WTC11 (cell line): ENCODE measurements around the gene GABRB3. TPM values are rescaled to one million over a fixed set of nuclear protein-coding genes. Genes with fewer than 3 reads are reported as not detected.

ENCODE experiments used
- ATAC-seq: fragments of 200-7000 bp; cut with Tn5 transposase; 2 replicates; pipeline ENCODE4 v1.10.0; 2021; ENCODE audit warnings: mild to moderate bottlenecking, moderate library complexity
- CTCF ChIA-PET: fragments of 300-600 bp; sonication (Branson Sonifier 250); formaldehyde crosslinking; loops from one replicate; lab custom pipeline; 2021; ENCODE audit warnings: antibody characterized with exemption; lab: Charles Lee
- POLR2A ChIA-PET: fragments of 350-600 bp; sonication (Branson Sonifier 250); formaldehyde crosslinking; loops from one replicate; lab custom pipeline; 2021; ENCODE audit warnings: antibody characterized with exemption; lab: Charles Lee
- DNase-seq: peaks from one replicate; pipeline ENCODE4 v3.0.0; 2021; ENCODE audit warnings: low spot score
- H3K27ac Mint-ChIP-seq: 2 replicates; pipeline ENCODE4 v1.8.0; 2021; ENCODE audit warnings: mixed read lengths
- H3K27me3 Mint-ChIP-seq: 2 replicates; pipeline ENCODE4 v1.8.0; 2021; ENCODE audit warnings: low read depth, mild to moderate bottlenecking, moderate library complexity, mixed read lengths
- H3K36me3 Mint-ChIP-seq: 2 replicates; pipeline ENCODE4 v1.8.0; 2021; ENCODE audit warnings: mixed read lengths
- H3K4me1 Mint-ChIP-seq: 2 replicates; pipeline ENCODE4 v1.8.0; 2022; ENCODE audit warnings: mixed read lengths
- H3K4me3 Mint-ChIP-seq: 2 replicates; pipeline ENCODE4 v1.8.0; 2021; ENCODE audit warnings: mild to moderate bottlenecking, moderate library complexity, mixed read lengths
- H3K9me3 Mint-ChIP-seq: 2 replicates; pipeline ENCODE4 v1.8.0; 2021; ENCODE audit warnings: mixed read lengths
- CBFB ChIP-seq: sonication (generic); formaldehyde crosslinking; IDR thresholded peaks from 2 replicates; pipeline ENCODE4 v1.8.1; 2022; ENCODE audit warnings: mild to moderate bottlenecking, low read depth, missing genetic modification reagents
- ELF4 ChIP-seq: sonication (generic); formaldehyde crosslinking; IDR thresholded peaks from 2 replicates; pipeline ENCODE4 v1.8.1; 2022; ENCODE audit warnings: low read depth, mild to moderate bottlenecking, moderate library complexity, missing genetic modification reagents
- FOXK1 ChIP-seq: sonication (generic); formaldehyde crosslinking; IDR thresholded peaks from 2 replicates; pipeline ENCODE4 v1.8.0; 2022; ENCODE audit warnings: mild to moderate bottlenecking, moderate library complexity, missing genetic modification reagents
- FOXP4 ChIP-seq: sonication (generic); formaldehyde crosslinking; IDR thresholded peaks from 2 replicates; pipeline ENCODE4 v1.8.0; 2022; ENCODE audit warnings: mild to moderate bottlenecking, missing genetic modification reagents
- JAZF1 ChIP-seq: fragments of 250-450 bp; sonication (Bioruptor Pico); IDR thresholded peaks from 2 replicates; pipeline ENCODE4 v1.9.0; 2021; ENCODE audit warnings: moderate library complexity, mild to moderate bottlenecking, inconsistent platforms
- JUN ChIP-seq: sonication (generic); formaldehyde crosslinking; IDR thresholded peaks from 2 replicates; pipeline ENCODE4 v1.8.0; 2023; ENCODE audit warnings: mild to moderate bottlenecking, missing genetic modification reagents
- MAX ChIP-seq: sonication (generic); formaldehyde crosslinking; IDR thresholded peaks from 2 replicates; pipeline ENCODE4 v1.8.0; 2022; ENCODE audit warnings: mild to moderate bottlenecking, missing genetic modification reagents
- NFATC4 ChIP-seq: fragments of 250-450 bp; sonication (Bioruptor Pico); IDR thresholded peaks from 2 replicates; pipeline ENCODE4 v1.9.0; 2021; ENCODE audit warnings: mild to moderate bottlenecking
- NFYB ChIP-seq: sonication (generic); formaldehyde crosslinking; conservative IDR thresholded peaks from 2 replicates; pipeline ENCODE4 v1.8.0; 2022; ENCODE audit warnings: low read depth, missing genetic modification reagents
- ZNF121 ChIP-seq: sonication (generic); formaldehyde crosslinking; IDR thresholded peaks from 2 replicates; pipeline ENCODE4 v1.8.0; 2023; ENCODE audit warnings: missing genetic modification reagents
- ZNF281 ChIP-seq: sonication (generic); formaldehyde crosslinking; IDR thresholded peaks from 2 replicates; pipeline ENCODE4 v1.8.0; 2023; ENCODE audit warnings: mild to moderate bottlenecking, missing genetic modification reagents
- ZNF423 ChIP-seq: fragments of 250-450 bp; sonication (Bioruptor Pico); IDR thresholded peaks from 2 replicates; pipeline ENCODE4 v2.1.2; 2022; ENCODE audit warnings: mild to moderate bottlenecking, moderate library complexity
- ZNF671 ChIP-seq: fragments of 250-450 bp; sonication (Bioruptor Pico); IDR thresholded peaks from 2 replicates; pipeline ENCODE4 v1.8.0; 2021; ENCODE audit warnings: mild to moderate bottlenecking
- total RNA-seq: library from RNA; stranded (reverse); gene quantifications from 3 replicates; pipeline ENCODE4 v1.2.3, GENCODE V29; 2021
- TF ChIP-seq, protein P1 (sequence below): sonication (generic); formaldehyde crosslinking; IDR thresholded peaks from 2 replicates; pipeline ENCODE4 v1.8.0; 2022; ENCODE audit warnings: missing genetic modification reagents
- TF ChIP-seq, protein P2 (sequence below): sonication (generic); formaldehyde crosslinking; IDR thresholded peaks from 2 replicates; pipeline ENCODE4 v1.8.0; 2022; ENCODE audit warnings: mild to moderate bottlenecking, missing genetic modification reagents
- TF ChIP-seq, protein P3 (sequence below): fragments of 250-450 bp; sonication (Bioruptor Pico); IDR thresholded peaks from 2 replicates; pipeline ENCODE4 v1.9.0; 2021; ENCODE audit warnings: mild to moderate bottlenecking

GABRB3 gene
- total RNA-seq, 1 experiment from 2014 or later = 203 TPM

DNA sequence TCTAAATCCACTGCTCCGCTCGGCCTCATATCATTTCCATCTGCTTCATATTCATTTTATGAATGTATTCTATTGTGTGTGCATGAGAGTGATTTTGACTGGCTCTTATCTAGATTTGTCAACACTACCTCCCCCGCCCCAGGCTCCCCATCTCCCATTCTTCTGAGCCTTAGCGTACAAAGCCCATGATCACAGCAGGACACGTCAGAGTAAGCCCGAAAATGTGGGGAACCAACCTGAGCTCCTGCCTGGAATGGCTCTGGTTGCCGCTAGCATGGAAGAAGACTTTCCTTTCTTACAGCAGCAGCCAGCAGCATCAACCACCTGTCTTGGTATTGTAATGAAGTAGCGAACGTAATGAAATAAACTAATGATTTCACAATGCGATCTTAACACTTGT, 61.4 kb downstream of the GABRB3 start:
- peaks cover 82% of the 10 kb centered on the region for H3K4me1 Mint-ChIP-seq
- ChIA-PET POLR2A (no interaction called here), CTCF (interaction anchor here (0.9 to 2.2 kb wide), 4 partner anchors 10 to 153 kb away, joined by 3 to 8 read pairs (median 6); no protein-coding TSS in a partner anchor)
- TF ChIP-seq, protein P1, sequence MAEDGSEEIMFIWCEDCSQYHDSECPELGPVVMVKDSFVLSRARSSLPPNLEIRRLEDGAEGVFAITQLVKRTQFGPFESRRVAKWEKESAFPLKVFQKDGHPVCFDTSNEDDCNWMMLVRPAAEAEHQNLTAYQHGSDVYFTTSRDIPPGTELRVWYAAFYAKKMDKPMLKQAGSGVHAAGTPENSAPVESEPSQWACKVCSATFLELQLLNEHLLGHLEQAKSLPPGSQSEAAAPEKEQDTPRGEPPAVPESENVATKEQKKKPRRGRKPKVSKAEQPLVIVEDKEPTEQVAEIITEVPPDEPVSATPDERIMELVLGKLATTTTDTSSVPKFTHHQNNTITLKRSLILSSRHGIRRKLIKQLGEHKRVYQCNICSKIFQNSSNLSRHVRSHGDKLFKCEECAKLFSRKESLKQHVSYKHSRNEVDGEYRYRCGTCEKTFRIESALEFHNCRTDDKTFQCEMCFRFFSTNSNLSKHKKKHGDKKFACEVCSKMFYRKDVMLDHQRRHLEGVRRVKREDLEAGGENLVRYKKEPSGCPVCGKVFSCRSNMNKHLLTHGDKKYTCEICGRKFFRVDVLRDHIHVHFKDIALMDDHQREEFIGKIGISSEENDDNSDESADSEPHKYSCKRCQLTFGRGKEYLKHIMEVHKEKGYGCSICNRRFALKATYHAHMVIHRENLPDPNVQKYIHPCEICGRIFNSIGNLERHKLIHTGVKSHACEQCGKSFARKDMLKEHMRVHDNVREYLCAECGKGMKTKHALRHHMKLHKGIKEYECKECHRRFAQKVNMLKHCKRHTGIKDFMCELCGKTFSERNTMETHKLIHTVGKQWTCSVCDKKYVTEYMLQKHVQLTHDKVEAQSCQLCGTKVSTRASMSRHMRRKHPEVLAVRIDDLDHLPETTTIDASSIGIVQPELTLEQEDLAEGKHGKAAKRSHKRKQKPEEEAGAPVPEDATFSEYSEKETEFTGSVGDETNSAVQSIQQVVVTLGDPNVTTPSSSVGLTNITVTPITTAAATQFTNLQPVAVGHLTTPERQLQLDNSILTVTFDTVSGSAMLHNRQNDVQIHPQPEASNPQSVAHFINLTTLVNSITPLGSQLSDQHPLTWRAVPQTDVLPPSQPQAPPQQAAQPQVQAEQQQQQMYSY (CRISPR knock-in tag) = peak; percentile 96
- TF ChIP-seq ZNF281 = no peak
- H3K4me3 Mint-ChIP-seq = no peak overlapping the region
- H3K27me3 Mint-ChIP-seq = no peaks in the 10 kb centered on the region
- ATAC-seq = peak; percentile 30; the same call in 1 of the 2 replicates
- no peak for DNase-seq
- H3K36me3 Mint-ChIP-seq = peaks cover 5% of the 10 kb centered on the region
- peak overlapping the region; percentile 89 for H3K27ac Mint-ChIP-seq
- 0 out of 2 replicates have a peak, but pooled peaks cover 3% of the 10 kb centered on the region for H3K9me3 Mint-ChIP-seq

DNA sequence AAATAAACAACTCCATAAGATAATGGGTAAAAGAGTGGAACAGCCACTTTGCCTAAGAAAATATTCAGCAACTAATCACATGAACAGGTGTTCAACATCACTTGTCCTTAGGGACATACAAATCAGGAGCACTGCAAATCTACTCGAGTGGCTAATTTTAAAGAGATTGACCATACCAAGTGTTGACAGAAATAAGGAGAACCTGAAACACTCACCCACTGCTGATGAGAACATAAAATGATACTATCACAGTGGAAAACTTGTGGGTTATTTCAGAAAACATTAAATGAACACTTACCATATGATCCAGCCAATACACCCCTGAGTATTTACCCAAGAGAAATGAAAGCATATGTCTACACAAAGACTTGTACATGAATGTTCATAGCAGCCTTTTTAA, 70.5 kb downstream of the GABRB3 start:
- Mint-ChIP-seq H3K9me3 (no peaks in the 10 kb centered on the region), H3K27ac (peak overlapping the region; percentile 30), H3K27me3 (no peaks in the 10 kb centered on the region), H3K4me1 (peaks cover 89% of the 10 kb centered on the region), H3K36me3 (0 out of 2 replicates have a peak, but pooled peaks cover 3% of the 10 kb centered on the region), H3K4me3 (no peak overlapping the region)
- ATAC-seq (no peak), DNase-seq (no peak)
- CTCF ChIA-PET = no interaction called here
- TF ChIP-seq ZNF281 (no peak), NFATC4 (CRISPR knock-in tag) (no peak), CBFB (CRISPR knock-in tag) (no peak), JUN (CRISPR knock-in tag) (no peak)
- POLR2A ChIA-PET = no interaction called here

DNA sequence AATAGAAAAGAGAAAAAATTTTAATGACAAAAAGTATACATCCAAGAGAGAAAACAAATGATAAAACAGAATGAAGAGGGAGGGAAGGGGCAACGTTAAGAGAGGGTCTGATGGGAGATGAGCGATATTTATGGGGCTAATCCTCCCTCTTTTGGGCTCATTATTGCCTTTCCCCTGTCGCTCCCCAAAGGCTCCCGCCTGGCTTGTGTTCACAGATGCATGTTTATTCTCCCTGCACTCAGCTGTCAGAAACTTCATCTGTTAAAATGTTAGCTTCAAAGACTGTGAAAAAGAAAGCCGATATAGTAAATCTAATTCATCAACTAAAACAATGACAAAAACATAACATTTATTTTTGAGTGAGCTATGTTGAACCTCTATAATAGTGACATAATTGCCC, 74.3 kb downstream of the GABRB3 start:
- CTCF ChIA-PET = no interaction called here
- DNase-seq = no peak
- H3K27me3 Mint-ChIP-seq = no peaks in the 10 kb centered on the region
- peaks cover 67% of the 10 kb centered on the region for H3K4me1 Mint-ChIP-seq
- POLR2A ChIA-PET = no interaction called here
- H3K4me3 Mint-ChIP-seq = no peak overlapping the region
- ATAC-seq = no peak
- H3K27ac Mint-ChIP-seq = no peak overlapping the region
- H3K9me3 Mint-ChIP-seq = peaks cover 19% of the 10 kb centered on the region
- peaks cover 22% of the 10 kb centered on the region for H3K36me3 Mint-ChIP-seq
- TF ChIP-seq ZNF671 (CRISPR knock-in tag) (no peak), ZNF121 (no peak), MAX (CRISPR knock-in tag) (no peak), ELF4 (CRISPR knock-in tag) (no peak), NFYB (no peak), FOXK1 (CRISPR knock-in tag) (no peak), ZNF423 (CRISPR knock-in tag) (no peak), JAZF1 (no peak), FOXP4 (CRISPR knock-in tag) (no peak)
- TF ChIP-seq, protein P2, sequence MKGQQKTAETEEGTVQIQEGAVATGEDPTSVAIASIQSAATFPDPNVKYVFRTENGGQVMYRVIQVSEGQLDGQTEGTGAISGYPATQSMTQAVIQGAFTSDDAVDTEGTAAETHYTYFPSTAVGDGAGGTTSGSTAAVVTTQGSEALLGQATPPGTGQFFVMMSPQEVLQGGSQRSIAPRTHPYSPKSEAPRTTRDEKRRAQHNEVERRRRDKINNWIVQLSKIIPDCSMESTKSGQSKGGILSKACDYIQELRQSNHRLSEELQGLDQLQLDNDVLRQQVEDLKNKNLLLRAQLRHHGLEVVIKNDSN = no peak
- TF ChIP-seq, protein P3, sequence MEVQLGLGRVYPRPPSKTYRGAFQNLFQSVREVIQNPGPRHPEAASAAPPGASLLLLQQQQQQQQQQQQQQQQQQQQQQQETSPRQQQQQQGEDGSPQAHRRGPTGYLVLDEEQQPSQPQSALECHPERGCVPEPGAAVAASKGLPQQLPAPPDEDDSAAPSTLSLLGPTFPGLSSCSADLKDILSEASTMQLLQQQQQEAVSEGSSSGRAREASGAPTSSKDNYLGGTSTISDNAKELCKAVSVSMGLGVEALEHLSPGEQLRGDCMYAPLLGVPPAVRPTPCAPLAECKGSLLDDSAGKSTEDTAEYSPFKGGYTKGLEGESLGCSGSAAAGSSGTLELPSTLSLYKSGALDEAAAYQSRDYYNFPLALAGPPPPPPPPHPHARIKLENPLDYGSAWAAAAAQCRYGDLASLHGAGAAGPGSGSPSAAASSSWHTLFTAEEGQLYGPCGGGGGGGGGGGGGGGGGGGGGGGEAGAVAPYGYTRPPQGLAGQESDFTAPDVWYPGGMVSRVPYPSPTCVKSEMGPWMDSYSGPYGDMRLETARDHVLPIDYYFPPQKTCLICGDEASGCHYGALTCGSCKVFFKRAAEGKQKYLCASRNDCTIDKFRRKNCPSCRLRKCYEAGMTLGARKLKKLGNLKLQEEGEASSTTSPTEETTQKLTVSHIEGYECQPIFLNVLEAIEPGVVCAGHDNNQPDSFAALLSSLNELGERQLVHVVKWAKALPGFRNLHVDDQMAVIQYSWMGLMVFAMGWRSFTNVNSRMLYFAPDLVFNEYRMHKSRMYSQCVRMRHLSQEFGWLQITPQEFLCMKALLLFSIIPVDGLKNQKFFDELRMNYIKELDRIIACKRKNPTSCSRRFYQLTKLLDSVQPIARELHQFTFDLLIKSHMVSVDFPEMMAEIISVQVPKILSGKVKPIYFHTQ (CRISPR knock-in tag) = no peak
